Measurements from ENCODE around the gene IGFBP1.

GRCh38 chr7:45873355-45873754 is 14.9 kb upstream of the IGFBP1 start:
- TF ChIP-seq, protein P1, sequence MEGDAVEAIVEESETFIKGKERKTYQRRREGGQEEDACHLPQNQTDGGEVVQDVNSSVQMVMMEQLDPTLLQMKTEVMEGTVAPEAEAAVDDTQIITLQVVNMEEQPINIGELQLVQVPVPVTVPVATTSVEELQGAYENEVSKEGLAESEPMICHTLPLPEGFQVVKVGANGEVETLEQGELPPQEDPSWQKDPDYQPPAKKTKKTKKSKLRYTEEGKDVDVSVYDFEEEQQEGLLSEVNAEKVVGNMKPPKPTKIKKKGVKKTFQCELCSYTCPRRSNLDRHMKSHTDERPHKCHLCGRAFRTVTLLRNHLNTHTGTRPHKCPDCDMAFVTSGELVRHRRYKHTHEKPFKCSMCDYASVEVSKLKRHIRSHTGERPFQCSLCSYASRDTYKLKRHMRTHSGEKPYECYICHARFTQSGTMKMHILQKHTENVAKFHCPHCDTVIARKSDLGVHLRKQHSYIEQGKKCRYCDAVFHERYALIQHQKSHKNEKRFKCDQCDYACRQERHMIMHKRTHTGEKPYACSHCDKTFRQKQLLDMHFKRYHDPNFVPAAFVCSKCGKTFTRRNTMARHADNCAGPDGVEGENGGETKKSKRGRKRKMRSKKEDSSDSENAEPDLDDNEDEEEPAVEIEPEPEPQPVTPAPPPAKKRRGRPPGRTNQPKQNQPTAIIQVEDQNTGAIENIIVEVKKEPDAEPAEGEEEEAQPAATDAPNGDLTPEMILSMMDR (IDR thresholded peaks at IDR 0.05): no peak
- no peak for TF ChIP-seq POLR2A (IDR thresholded peaks at IDR 0.05)
